K562 (cell line): ENCODE results near the gene DNER.

ENCODE experiments used
- EZH2 ChIP-seq: IDR thresholded peaks from 2 replicates; pipeline ENCODE4 v1.6.1; 2012; ENCODE audit warnings: low read depth, mild to moderate bottlenecking, inconsistent platforms, low read length, borderline replicate concordance
- FOXM1 ChIP-seq, 2 experiments: fragments of 450-650 bp in 1 of 2; sonication (generic) in 1 of 2; formaldehyde crosslinking in 1 of 2; IDR thresholded peaks; 2 replicates each; pipeline versions ENCODE4 v1.6.1 to v1.9.0; 2017 to 2022; ENCODE audit warnings: low read depth in 2 of 2, mild to moderate bottlenecking in 2 of 2, missing genetic modification reagents in 1 of 2, moderate library complexity in 1 of 2
- MAFF ChIP-seq: IDR thresholded peaks from 2 replicates; pipeline ENCODE4 v1.6.1; 2012; ENCODE audit warnings: low read length, improper control_type of control experiment
- SMC3 ChIP-seq: conservative IDR thresholded peaks from 2 replicates; pipeline ENCODE4 v1.6.1; 2011; ENCODE audit warnings: low read depth, low read length, improper control_type of control experiment; ENCODE audit not compliant: insufficient read depth
- TF ChIP-seq, protein P1 (sequence below): fragments of 250-450 bp; sonication (Bioruptor Pico); IDR thresholded peaks from 2 replicates; pipeline ENCODE4 v1.8.0; 2021; ENCODE audit warnings: mild to moderate bottlenecking, moderate library complexity

DNA sequence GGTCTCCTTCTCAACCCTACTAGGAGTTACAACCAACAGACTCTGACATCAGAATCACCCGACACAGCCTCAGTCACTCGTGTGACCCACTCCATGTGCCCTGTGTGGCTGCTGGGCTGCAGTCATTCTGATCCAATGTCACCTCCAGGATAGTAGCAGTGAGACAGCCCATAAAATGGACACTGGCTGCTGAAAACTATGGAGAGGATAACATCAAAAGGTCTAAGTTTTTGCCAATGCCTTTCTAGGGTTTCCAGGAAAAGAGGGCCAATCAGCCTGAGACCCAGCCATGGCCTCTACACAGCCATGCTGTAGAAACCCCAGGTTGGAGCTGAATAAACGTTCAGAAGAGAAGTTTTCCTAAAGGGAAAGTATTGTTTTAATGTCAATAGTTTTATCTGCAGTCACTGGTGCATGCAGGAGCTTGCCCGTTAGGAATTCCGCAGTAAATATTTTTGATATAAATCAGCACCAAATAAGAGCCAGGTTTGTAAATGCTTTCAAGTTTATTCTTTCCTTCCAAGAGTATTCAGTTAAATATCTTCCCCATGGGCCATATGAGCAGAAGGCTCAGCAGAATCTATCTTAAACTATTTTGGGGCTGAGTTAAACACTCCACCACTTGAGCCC lies 351.1 kb downstream of the DNER start:
- TF ChIP-seq EZH2 (no peak), SMC3 (no peak), FOXM1 (IDR thresholded peaks at IDR 0.05; ENCODE audit: low read depth) (no peak), FOXM1 (CRISPR knock-in tag; IDR thresholded peaks at IDR 0.05; ENCODE audit: low read depth) (no peak), MAFF (no peak)
- TF ChIP-seq, protein P1, sequence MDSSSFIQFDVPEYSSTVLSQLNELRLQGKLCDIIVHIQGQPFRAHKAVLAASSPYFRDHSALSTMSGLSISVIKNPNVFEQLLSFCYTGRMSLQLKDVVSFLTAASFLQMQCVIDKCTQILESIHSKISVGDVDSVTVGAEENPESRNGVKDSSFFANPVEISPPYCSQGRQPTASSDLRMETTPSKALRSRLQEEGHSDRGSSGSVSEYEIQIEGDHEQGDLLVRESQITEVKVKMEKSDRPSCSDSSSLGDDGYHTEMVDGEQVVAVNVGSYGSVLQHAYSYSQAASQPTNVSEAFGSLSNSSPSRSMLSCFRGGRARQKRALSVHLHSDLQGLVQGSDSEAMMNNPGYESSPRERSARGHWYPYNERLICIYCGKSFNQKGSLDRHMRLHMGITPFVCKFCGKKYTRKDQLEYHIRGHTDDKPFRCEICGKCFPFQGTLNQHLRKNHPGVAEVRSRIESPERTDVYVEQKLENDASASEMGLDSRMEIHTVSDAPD (CRISPR knock-in tag): no peak
